ENCODE results near the gene PHYH. TPM values are rescaled to one million over a fixed set of nuclear protein-coding genes. Genes with fewer than 3 reads are reported as not detected.
"Not testable (repeated sequence)": the region's sequence is repeated elsewhere in the genome, so short reads cannot be mapped to it uniquely, and the experiment has no call there.

The PHYH gene
- total and polyA plus RNA-seq, 4 donors = 45.4 to 139 (median 86.8) TPM

- 91% methylated on average over 8 of the region's 8 CpGs for WGBS
- DNase-seq (ENCODE audit: low spot score) = no peak
- Histone ChIP-seq H3K4me1 (ENCODE audit: control insufficient read depth in 4 of 4, insufficient read depth in 4 of 4, low read length in 3 of 4) (no peaks in the 10 kb centered on the region), H3K4me3 (ENCODE audit: low read depth in 1 of 3, low read length in 3 of 3) (no peak overlapping the region), H3K9me3 (ENCODE audit: control insufficient read depth in 4 of 4, low read length in 3 of 4) (no peaks in the 10 kb centered on the region), H3K27ac (ENCODE audit: low read depth in 1 of 2, low read length in 2 of 2) (no peak overlapping the region), H3K27me3 (ENCODE audit: control insufficient read depth in 4 of 4, insufficient read depth in 4 of 4, low read length in 3 of 4) (no peaks in the 10 kb centered on the region), H3K36me3 (ENCODE audit: control insufficient read depth in 4 of 4, insufficient read depth in 3 of 4, low read depth in 1 of 4, low read length in 3 of 4) (no peaks in the 10 kb centered on the region), H3K9ac (ENCODE audit: low read depth in 1 of 2, low read length in 2 of 2) (no peak overlapping the region)
- TF ChIP-seq EGR1 (IDR thresholded peaks at IDR 0.05; ENCODE audit: low read depth in 2 of 2) (no peak), CTCF (IDR thresholded peaks at IDR 0.05; ENCODE audit: low read depth, low read length, missing input control) (no peak), REST (IDR thresholded peaks at IDR 0.05) (no peak), FOXA1 (IDR thresholded peaks at IDR 0.05) (no peak), RXRA (IDR thresholded peaks at IDR 0.05) (no peak), GABPA (IDR thresholded peaks at IDR 0.05 in 1 of 2, conservative IDR thresholded peaks at IDR 0.05 in 1 of 2) (no peak), TAF1 (conservative IDR thresholded peaks at IDR 0.05) (no peak), HNF4A (conservative IDR thresholded peaks at IDR 0.05) (no peak), FOXA2 (IDR thresholded peaks at IDR 0.05) (no peak), HNF4G (IDR thresholded peaks at IDR 0.05) (no peak), NR2F2 (IDR thresholded peaks at IDR 0.05) (no peak), ATF3 (IDR thresholded peaks at IDR 0.05) (no peak), ZBTB33 (IDR thresholded peaks at IDR 0.05) (no peak), RAD21 (IDR thresholded peaks at IDR 0.05) (no peak), SP1 (IDR thresholded peaks at IDR 0.05) (no peak), MAX (IDR thresholded peaks at IDR 0.05) (no peak), JUND (IDR thresholded peaks at IDR 0.05) (no peak), YY1 (IDR thresholded peaks at IDR 0.05) (no peak)
These were observed 63.2 kb downstream of the PHYH start for GRCh38 chr10:13236638-13237037.

- not testable (repeated sequence) for H3K4me1 ChIP-seq (ENCODE audit: control insufficient read depth in 4 of 4, insufficient read depth in 4 of 4, low read length in 3 of 4); H3K4me3 ChIP-seq (ENCODE audit: low read depth in 1 of 3, low read length in 3 of 3); H3K36me3 ChIP-seq (ENCODE audit: control insufficient read depth in 4 of 4, insufficient read depth in 3 of 4, low read depth in 1 of 4, low read length in 3 of 4); H3K27ac ChIP-seq (ENCODE audit: low read depth in 1 of 2, low read length in 2 of 2); H3K27me3 ChIP-seq (ENCODE audit: control insufficient read depth in 4 of 4, insufficient read depth in 4 of 4, low read length in 3 of 4); H3K9ac ChIP-seq (ENCODE audit: low read depth in 1 of 2, low read length in 2 of 2); DNase-seq (ENCODE audit: low spot score); H3K9me3 ChIP-seq (ENCODE audit: control insufficient read depth in 4 of 4, low read length in 3 of 4)
- 90% methylated on average over 13 of the region's 13 CpGs for WGBS
These were observed 65.1 kb downstream of the PHYH start for GRCh38 chr10:13234736-13235135.

Measured in liver (tissue), 9 donors.